ENCODE results near the gene EHMT1.

The EHMT1 gene

GRCh38 chr9:137648396-137648795, 29.6 kb downstream of the EHMT1 start:
- DNase-seq = no peak

- no peak for DNase-seq
Observed at GRCh38 chr9:137649553-137649952, 30.7 kb downstream of the EHMT1 start.

GRCh38 chr9:137650259-137650658, 31.5 kb downstream of the EHMT1 start:
- no peak for DNase-seq

- no peak for DNase-seq
Observed at GRCh38 chr9:137650779-137651178, 32.0 kb downstream of the EHMT1 start.

GRCh38 chr9:137656416-137656815, 37.6 kb downstream of the EHMT1 start:
- DNase-seq = no peak

GRCh38 chr9:137657606-137658005, 38.8 kb downstream of the EHMT1 start:
- DNase-seq = no peak

GRCh38 chr9:137658781-137659180, 40.0 kb downstream of the EHMT1 start:
- no peak for DNase-seq

- DNase-seq = no peak
Observed at GRCh38 chr9:137660144-137660543, 41.3 kb downstream of the EHMT1 start.

- peak; percentile 33 for DNase-seq
Observed at GRCh38 chr9:137663584-137663983, 44.8 kb downstream of the EHMT1 start.

GRCh38 chr9:137664676-137665075, 45.9 kb downstream of the EHMT1 start:
- DNase-seq = peak; percentile 48

- no peak for DNase-seq
Observed at GRCh38 chr9:137665226-137665625, 46.4 kb downstream of the EHMT1 start.

GRCh38 chr9:137665697-137666512, 47.1 kb downstream of the EHMT1 start:
- DNase-seq = no peak

- DNase-seq = no peak
Observed at GRCh38 chr9:137666513-137666822, 47.7 kb downstream of the EHMT1 start.

GRCh38 chr9:137666955-137667670, 48.3 kb downstream of the EHMT1 start:
- peak; percentile 85 for DNase-seq

- no peak for DNase-seq
Observed at GRCh38 chr9:137668203-137668602, 49.4 kb downstream of the EHMT1 start.

- no peak for DNase-seq
Observed at GRCh38 chr9:137669261-137669672, 50.5 kb downstream of the EHMT1 start.

GRCh38 chr9:137670391-137671195, 51.8 kb downstream of the EHMT1 start:
- DNase-seq = peak; percentile 52

GRCh38 chr9:137671196-137671538, 52.4 kb downstream of the EHMT1 start:
- no peak for DNase-seq

GRCh38 chr9:137671721-137672120, 52.9 kb downstream of the EHMT1 start:
- DNase-seq = peak; percentile 43

- peak; percentile 84 for DNase-seq
Observed at GRCh38 chr9:137672907-137673791, 54.3 kb downstream of the EHMT1 start.

- no peak for DNase-seq
Observed at GRCh38 chr9:137673886-137674285, 55.1 kb downstream of the EHMT1 start.

- no peak for DNase-seq
Observed at GRCh38 chr9:137674307-137674975, 55.6 kb downstream of the EHMT1 start.

Measured in NCI-H510A treated with DMSO at 0.1 percent for 48 hours (cell line).